Thyroid gland (tissue), 4 donors: ENCODE results near the gene ZSWIM7.

ENCODE experiments used
- CTCF ChIP-seq, 6 experiments: fragments of 200-600 bp in 3 of 6; fragments of 450-650 bp in 3 of 6; sonication (generic) in 3 of 6; IDR thresholded peaks; one replicate each; pipeline ENCODE4 v1.5.1; 2016 to 2019; ENCODE audit warnings: antibody characterized with exemption in 6 of 6, mild to moderate bottlenecking in 2 of 6, inconsistent platforms in 1 of 6, moderate library complexity in 1 of 6
- POLR2A ChIP-seq, 2 donors: fragments of 450-650 bp; IDR thresholded peaks; one replicate each; pipeline ENCODE4 v1.6.1; 2017; ENCODE audit warnings: antibody characterized with exemption in 2 of 2, mild to moderate bottlenecking in 2 of 2, moderate library complexity in 1 of 2

- no peak for TF ChIP-seq CTCF (IDR thresholded peaks at IDR 0.05)
- TF ChIP-seq POLR2A (IDR thresholded peaks at IDR 0.05): no peak
Observed at GRCh38 chr17:16026895-16027294, 27.4 kb upstream of the ZSWIM7 start.
